DOHH2 (cell line): ENCODE data around the gene SAMD10.

Source experiments
- H3F3A ChIP-seq: fragments of 200-600 bp; sonication (generic), shearing (Covaris generic); 2 replicates; pipeline ENCODE4 v1.6.0; 2016; ENCODE audit warnings: antibody characterized with exemption, mild to moderate bottlenecking; ENCODE audit not compliant: control insufficient read depth, insufficient read depth
- H3K27ac ChIP-seq: fragments of 200-600 bp; sonication (generic); 2 replicates; pipeline ENCODE4 v1.5.1; 2014; ENCODE audit warnings: low read depth, mild to moderate bottlenecking, low read length, moderate library complexity
- H3K27me3 ChIP-seq: fragments of 200-600 bp; sonication (generic); 2 replicates; pipeline ENCODE4 v1.6.1; 2014; ENCODE audit warnings: mild to moderate bottlenecking, low read length, mixed read lengths; ENCODE audit not compliant: control insufficient read depth
- H3K36me3 ChIP-seq: fragments of 200-600 bp; sonication (generic); 2 replicates; pipeline ENCODE4 v1.6.1; 2014; ENCODE audit warnings: mild to moderate bottlenecking, low read length, moderate library complexity, mixed read lengths; ENCODE audit not compliant: control insufficient read depth
- H3K4me1 ChIP-seq: fragments of 200-600 bp; sonication (generic); 2 replicates; pipeline ENCODE4 v1.6.1; 2014; ENCODE audit warnings: mild to moderate bottlenecking, low read length, mixed read lengths; ENCODE audit not compliant: control insufficient read depth
- H3K4me2 ChIP-seq: fragments of 200-600 bp; sonication (generic); 2 replicates; pipeline ENCODE4 v1.6.0; 2014; ENCODE audit warnings: mild to moderate bottlenecking, low read length, moderate library complexity
- H3K4me3 ChIP-seq: fragments of 200-600 bp; sonication (generic); 2 replicates; pipeline ENCODE4 v1.5.1; 2014; ENCODE audit warnings: mild to moderate bottlenecking, low read length, mixed read lengths
- H3K79me2 ChIP-seq: fragments of 200-600 bp; sonication (generic); 2 replicates; pipeline ENCODE4 v1.6.1; 2014; ENCODE audit warnings: mild to moderate bottlenecking, low read length, mixed read lengths; ENCODE audit not compliant: control insufficient read depth
- H3K9me2 ChIP-seq: fragments of 200-600 bp; sonication (generic); replicated peaks from 2 replicates; pipeline ENCODE4 v1.6.1; 2014; ENCODE audit warnings: mild to moderate bottlenecking, low read length, mixed read lengths; ENCODE audit not compliant: control insufficient read depth
- H3K9me3 ChIP-seq: fragments of 200-600 bp; sonication (generic); 2 replicates; pipeline ENCODE4 v1.6.1; 2014; ENCODE audit warnings: antibody characterized with exemption, low read length, mixed read lengths; ENCODE audit not compliant: control insufficient read depth, insufficient read depth
- H4K20me1 ChIP-seq: fragments of 200-600 bp; sonication (generic); 2 replicates; pipeline ENCODE4 v1.6.0; 2014; ENCODE audit warnings: low read depth, mild to moderate bottlenecking, antibody characterized with exemption, low read length, moderate library complexity; ENCODE audit not compliant: control insufficient read depth, insufficient read depth
- EZH2phosphoT487 ChIP-seq: fragments of 200-600 bp; sonication (generic); IDR thresholded peaks from 2 replicates; pipeline ENCODE4 v1.6.1; 2017; ENCODE audit warnings: borderline replicate concordance, mild to moderate bottlenecking, antibody characterized with exemption, low read length, moderate library complexity, mixed read lengths
- TF ChIP-seq, protein P1 (sequence below): fragments of 200-600 bp; sonication (generic); IDR thresholded peaks from one replicate; pipeline ENCODE4 v1.5.1; 2014; ENCODE audit warnings: antibody characterized with exemption, mild to moderate bottlenecking, low read depth, low read length; ENCODE audit not compliant: poor library complexity, severe bottlenecking

SAMD10 gene

GRCh38 chr20:64006902-64007301 lies 27.5 kb upstream of the SAMD10 start:
- H3K27me3 ChIP-seq: no peaks in the 10 kb centered on the region
- TF ChIP-seq EZH2phosphoT487: no peak
- TF ChIP-seq, protein P1, sequence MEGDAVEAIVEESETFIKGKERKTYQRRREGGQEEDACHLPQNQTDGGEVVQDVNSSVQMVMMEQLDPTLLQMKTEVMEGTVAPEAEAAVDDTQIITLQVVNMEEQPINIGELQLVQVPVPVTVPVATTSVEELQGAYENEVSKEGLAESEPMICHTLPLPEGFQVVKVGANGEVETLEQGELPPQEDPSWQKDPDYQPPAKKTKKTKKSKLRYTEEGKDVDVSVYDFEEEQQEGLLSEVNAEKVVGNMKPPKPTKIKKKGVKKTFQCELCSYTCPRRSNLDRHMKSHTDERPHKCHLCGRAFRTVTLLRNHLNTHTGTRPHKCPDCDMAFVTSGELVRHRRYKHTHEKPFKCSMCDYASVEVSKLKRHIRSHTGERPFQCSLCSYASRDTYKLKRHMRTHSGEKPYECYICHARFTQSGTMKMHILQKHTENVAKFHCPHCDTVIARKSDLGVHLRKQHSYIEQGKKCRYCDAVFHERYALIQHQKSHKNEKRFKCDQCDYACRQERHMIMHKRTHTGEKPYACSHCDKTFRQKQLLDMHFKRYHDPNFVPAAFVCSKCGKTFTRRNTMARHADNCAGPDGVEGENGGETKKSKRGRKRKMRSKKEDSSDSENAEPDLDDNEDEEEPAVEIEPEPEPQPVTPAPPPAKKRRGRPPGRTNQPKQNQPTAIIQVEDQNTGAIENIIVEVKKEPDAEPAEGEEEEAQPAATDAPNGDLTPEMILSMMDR: no peak
- H3K36me3 ChIP-seq: peaks cover 74% of the 10 kb centered on the region
- peaks cover 8% of the 10 kb centered on the region for H3K9me3 ChIP-seq
- H4K20me1 ChIP-seq: no peaks in the 10 kb centered on the region
- H3K4me1 ChIP-seq: peaks cover 68% of the 10 kb centered on the region
- peak overlapping the region; percentile 40 for H3K4me3 ChIP-seq
- H3K4me2 ChIP-seq: peak overlapping the region; percentile 55
- peak overlapping the region; percentile 98 for H3K27ac ChIP-seq
- no peaks in the 10 kb centered on the region for H3K9me2 ChIP-seq
- H3F3A ChIP-seq: peaks cover 45% of the 10 kb centered on the region
- peaks cover 55% of the 10 kb centered on the region for H3K79me2 ChIP-seq

DNA sequence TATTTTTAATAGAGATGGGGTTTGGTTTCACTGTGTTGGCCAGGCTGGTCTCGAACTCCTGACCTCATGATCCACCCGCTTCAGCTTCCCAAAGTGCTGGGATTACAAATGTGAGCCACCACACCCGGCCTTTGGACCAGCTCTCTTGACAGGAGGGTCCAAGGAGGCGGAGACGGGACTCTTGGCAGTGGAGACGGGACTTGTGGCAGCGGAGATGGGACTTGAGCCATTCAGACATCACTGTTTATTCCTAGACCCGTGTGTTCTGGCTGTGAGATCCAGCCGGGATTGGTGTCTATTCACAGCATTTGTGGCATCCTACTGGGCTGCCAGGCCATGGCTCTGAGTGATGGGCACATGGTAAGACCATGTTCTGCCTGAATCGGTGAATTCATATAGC lies 27.0 kb upstream of the SAMD10 start:
- H3K79me2 ChIP-seq: peaks cover 55% of the 10 kb centered on the region
- H3F3A ChIP-seq: peaks cover 47% of the 10 kb centered on the region
- TF ChIP-seq EZH2phosphoT487: no peak
- TF ChIP-seq, protein P1: no peak
- peaks cover 71% of the 10 kb centered on the region for H3K4me1 ChIP-seq
- peak overlapping the region; percentile 55 for H3K4me2 ChIP-seq
- peaks cover 74% of the 10 kb centered on the region for H3K36me3 ChIP-seq
- peak overlapping the region; percentile 40 for H3K4me3 ChIP-seq
- H4K20me1 ChIP-seq: no peaks in the 10 kb centered on the region
- H3K27ac ChIP-seq: peak overlapping the region; percentile 98
- no peaks in the 10 kb centered on the region for H3K27me3 ChIP-seq
- H3K9me2 ChIP-seq: no peaks in the 10 kb centered on the region
- H3K9me3 ChIP-seq: peaks cover 8% of the 10 kb centered on the region

- peaks cover 80% of the 10 kb centered on the region for H3K4me1 ChIP-seq
- H3K27me3 ChIP-seq: no peaks in the 10 kb centered on the region
- TF ChIP-seq, protein P1: no peak
- no peak for TF ChIP-seq EZH2phosphoT487
- H3K27ac ChIP-seq: peak overlapping the region; percentile 98
- no peaks in the 10 kb centered on the region for H4K20me1 ChIP-seq
- no peaks in the 10 kb centered on the region for H3K9me2 ChIP-seq
- peak overlapping the region; percentile 68 for H3K4me2 ChIP-seq
- peaks cover 74% of the 10 kb centered on the region for H3K36me3 ChIP-seq
- H3F3A ChIP-seq: peaks cover 45% of the 10 kb centered on the region
- H3K4me3 ChIP-seq: peak overlapping the region; percentile 47; the same call in 1 of the 2 replicates
- peaks cover 55% of the 10 kb centered on the region for H3K79me2 ChIP-seq
- H3K9me3 ChIP-seq: peaks cover 8% of the 10 kb centered on the region
These were observed 26.0 kb upstream of the SAMD10 start for GRCh38 chr20:64005394-64005793.
